Osteoblast (primary cell): ENCODE measurements around the gene APLNR. TPM values are rescaled to one million over a fixed set of nuclear protein-coding genes. Genes with fewer than 3 reads are reported as not detected.

Experiments used
- DNase-seq: peaks from one replicate; pipeline ENCODE4 v3.0.0; 2011; ENCODE audit warnings: low spot score, mixed read lengths; ENCODE audit not compliant: insufficient read length; ENCODE audit errors: missing footprints
- H2AFZ ChIP-seq: 2 replicates; pipeline ENCODE4 v1.6.0; 2011; ENCODE audit warnings: mild to moderate bottlenecking, low read length
- H3K27ac ChIP-seq: 2 replicates; pipeline ENCODE4 v1.5.1; 2011; ENCODE audit warnings: mild to moderate bottlenecking, low read depth, low read length, moderate library complexity
- H3K27me3 ChIP-seq: 2 replicates; pipeline ENCODE4 v1.6.0; 2012; ENCODE audit warnings: mild to moderate bottlenecking, control low read depth, inconsistent platforms, low read length, moderate library complexity; ENCODE audit not compliant: insufficient read depth
- H3K36me3 ChIP-seq: 2 replicates; pipeline ENCODE4 v1.5.1; 2011; ENCODE audit warnings: mild to moderate bottlenecking, low read length, control low read depth, moderate library complexity; ENCODE audit not compliant: insufficient read depth
- H3K4me1 ChIP-seq: 2 replicates; pipeline ENCODE4 v1.5.1; 2011; ENCODE audit warnings: mild to moderate bottlenecking, low read length, control low read depth, moderate library complexity; ENCODE audit not compliant: insufficient read depth
- H3K4me2 ChIP-seq: 2 replicates; pipeline ENCODE4 v1.6.0; 2011; ENCODE audit warnings: mild to moderate bottlenecking, low read length; ENCODE audit not compliant: insufficient read depth
- H3K4me3 ChIP-seq: fragments of 200-600 bp; sonication (generic); 3 replicates; pipeline ENCODE4 v1.5.1; 2012; ENCODE audit warnings: mild to moderate bottlenecking, low read length, inconsistent platforms; ENCODE audit not compliant: insufficient read depth
- H3K79me2 ChIP-seq: 2 replicates; pipeline ENCODE4 v1.6.0; 2012; ENCODE audit warnings: mild to moderate bottlenecking, low read length, control low read depth, inconsistent platforms; ENCODE audit not compliant: insufficient read depth
- H3K9me3 ChIP-seq: 2 replicates; pipeline ENCODE4 v1.5.1; 2011; ENCODE audit warnings: low read depth, low read length, control low read depth
- H4K20me1 ChIP-seq: 2 replicates; pipeline ENCODE4 v1.6.0; 2012; ENCODE audit warnings: mild to moderate bottlenecking, low read length, control low read depth; ENCODE audit not compliant: insufficient read depth
- total RNA-seq: library from RNA; depleted of rRNA; stranded (reverse); fragments of >200 nt; gene quantifications from 2 replicates; pipeline ENCODE4 v1.2.3, GENCODE V29; 2012
- TF ChIP-seq, protein P1 (sequence below): IDR thresholded peaks from 2 replicates; pipeline ENCODE4 v1.5.1; 2011; ENCODE audit warnings: mild to moderate bottlenecking, low read depth, low read length, moderate library complexity; ENCODE audit errors: extremely low read depth

APLNR gene
- total RNA-seq, 1 donor = not detected

DNA sequence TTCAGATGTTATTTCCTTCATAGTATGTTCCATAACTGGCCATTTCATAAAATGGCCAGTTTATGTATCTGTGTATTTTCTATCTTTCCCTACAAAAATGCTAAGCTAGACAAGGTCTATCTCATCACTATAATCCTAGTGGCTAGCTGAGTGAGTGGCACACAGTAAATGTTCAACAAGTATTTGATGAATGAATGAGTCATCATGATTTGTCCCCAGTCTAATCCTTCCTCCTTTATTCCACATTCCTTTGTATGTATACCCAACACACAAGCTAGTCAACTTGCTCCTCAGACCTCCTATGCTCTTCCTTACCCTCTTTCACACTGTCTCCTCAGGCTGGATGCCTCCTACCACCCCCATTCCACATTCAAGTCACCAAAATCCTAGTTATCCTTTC lies 12.5 kb downstream of the APLNR start:
- peaks cover under 1% of the 10 kb centered on the region for H3K27me3 ChIP-seq
- DNase-seq = no peak
- no peaks in the 10 kb centered on the region for H3K36me3 ChIP-seq
- H2AFZ ChIP-seq = no peak overlapping the region
- H3K79me2 ChIP-seq = no peaks in the 10 kb centered on the region
- H3K4me1 ChIP-seq = peaks cover 6% of the 10 kb centered on the region
- no peaks in the 10 kb centered on the region for H4K20me1 ChIP-seq
- no peak overlapping the region for H3K4me3 ChIP-seq
- H3K9me3 ChIP-seq = no peaks in the 10 kb centered on the region
- H3K27ac ChIP-seq = no peak overlapping the region
- TF ChIP-seq, protein P1, sequence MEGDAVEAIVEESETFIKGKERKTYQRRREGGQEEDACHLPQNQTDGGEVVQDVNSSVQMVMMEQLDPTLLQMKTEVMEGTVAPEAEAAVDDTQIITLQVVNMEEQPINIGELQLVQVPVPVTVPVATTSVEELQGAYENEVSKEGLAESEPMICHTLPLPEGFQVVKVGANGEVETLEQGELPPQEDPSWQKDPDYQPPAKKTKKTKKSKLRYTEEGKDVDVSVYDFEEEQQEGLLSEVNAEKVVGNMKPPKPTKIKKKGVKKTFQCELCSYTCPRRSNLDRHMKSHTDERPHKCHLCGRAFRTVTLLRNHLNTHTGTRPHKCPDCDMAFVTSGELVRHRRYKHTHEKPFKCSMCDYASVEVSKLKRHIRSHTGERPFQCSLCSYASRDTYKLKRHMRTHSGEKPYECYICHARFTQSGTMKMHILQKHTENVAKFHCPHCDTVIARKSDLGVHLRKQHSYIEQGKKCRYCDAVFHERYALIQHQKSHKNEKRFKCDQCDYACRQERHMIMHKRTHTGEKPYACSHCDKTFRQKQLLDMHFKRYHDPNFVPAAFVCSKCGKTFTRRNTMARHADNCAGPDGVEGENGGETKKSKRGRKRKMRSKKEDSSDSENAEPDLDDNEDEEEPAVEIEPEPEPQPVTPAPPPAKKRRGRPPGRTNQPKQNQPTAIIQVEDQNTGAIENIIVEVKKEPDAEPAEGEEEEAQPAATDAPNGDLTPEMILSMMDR = no peak
- H3K4me2 ChIP-seq = no peak overlapping the region

DNA sequence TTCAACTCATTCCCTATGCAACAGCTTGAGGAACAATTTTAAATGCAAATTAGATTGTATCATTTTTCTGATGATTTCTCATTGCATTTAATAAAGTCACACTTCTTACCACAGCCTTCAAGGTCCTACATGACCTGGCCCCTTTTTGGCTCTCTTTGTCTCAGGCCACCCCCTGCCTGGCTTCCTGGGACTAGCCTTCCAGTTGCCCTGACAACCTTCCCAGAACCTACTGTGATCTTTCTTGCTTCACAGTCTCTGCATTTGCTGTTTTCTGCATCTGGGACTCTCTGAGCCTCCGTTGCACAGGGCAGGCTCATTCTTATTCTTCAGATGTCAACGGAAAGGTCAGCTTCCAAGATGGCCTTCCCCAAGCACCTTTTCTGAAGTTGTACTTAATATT lies 12.9 kb downstream of the APLNR start:
- TF ChIP-seq, protein P1 = no peak

DNA sequence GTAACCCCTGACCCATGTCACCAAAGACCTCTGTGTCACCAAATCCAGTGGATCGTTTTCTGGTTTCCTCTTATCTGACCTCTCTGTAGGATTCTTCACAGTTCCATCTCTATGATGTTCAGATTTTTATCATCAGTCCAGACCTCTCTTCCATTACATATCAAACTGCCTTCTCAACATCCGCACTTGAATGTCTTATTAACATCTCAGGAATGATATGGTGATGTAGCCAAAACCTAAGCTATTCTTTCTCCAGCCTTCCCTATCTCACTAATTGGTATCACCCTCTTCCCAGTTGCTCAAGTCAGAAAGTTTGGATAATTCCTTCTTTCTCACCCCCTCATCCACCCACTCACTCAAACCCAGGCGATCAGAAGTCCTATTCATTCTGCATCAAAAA lies 13.4 kb downstream of the APLNR start:
- TF ChIP-seq, protein P1 = no peak
- Histone ChIP-seq H2AFZ (no peak overlapping the region), H3K4me2 (no peak overlapping the region), H3K4me1 (peaks cover 6% of the 10 kb centered on the region), H4K20me1 (no peaks in the 10 kb centered on the region), H3K27ac (no peak overlapping the region), H3K79me2 (no peaks in the 10 kb centered on the region), H3K36me3 (no peaks in the 10 kb centered on the region), H3K4me3 (no peak overlapping the region), H3K27me3 (no peaks in the 10 kb centered on the region), H3K9me3 (no peaks in the 10 kb centered on the region)
- DNase-seq = no peak

More for the DNA sequence above, 12.9 kb downstream of the APLNR start:
- H3K27ac ChIP-seq = no peak overlapping the region
- H4K20me1 ChIP-seq = no peaks in the 10 kb centered on the region
- H3K36me3 ChIP-seq = no peaks in the 10 kb centered on the region
- H3K79me2 ChIP-seq = no peaks in the 10 kb centered on the region
- no peak overlapping the region for H2AFZ ChIP-seq
- H3K4me2 ChIP-seq = no peak overlapping the region
- no peaks in the 10 kb centered on the region for H3K27me3 ChIP-seq
- peaks cover 6% of the 10 kb centered on the region for H3K4me1 ChIP-seq
- no peak overlapping the region for H3K4me3 ChIP-seq
- no peak for DNase-seq
- no peaks in the 10 kb centered on the region for H3K9me3 ChIP-seq

DNA sequence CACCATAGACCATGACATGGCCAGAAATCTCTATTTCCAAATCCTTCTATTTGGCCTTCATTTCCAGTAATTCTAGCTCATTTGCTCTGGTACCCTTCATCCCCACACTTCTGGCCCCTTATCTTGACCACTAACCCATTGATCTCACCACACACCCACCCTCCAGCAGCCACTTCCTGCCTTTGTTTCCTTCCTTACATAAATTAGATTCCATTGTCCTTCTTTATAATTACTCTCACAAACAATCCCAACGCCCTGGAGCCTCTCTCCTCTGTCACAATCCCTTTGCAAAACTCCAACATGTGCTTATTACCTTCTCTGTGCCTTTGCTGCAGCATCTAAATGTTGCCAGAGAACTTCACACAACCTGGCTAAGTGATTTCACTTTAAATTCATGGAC lies 14.8 kb downstream of the APLNR start:
- Histone ChIP-seq H2AFZ (no peak overlapping the region), H3K27me3 (no peaks in the 10 kb centered on the region), H3K9me3 (no peaks in the 10 kb centered on the region), H3K4me1 (peaks cover 6% of the 10 kb centered on the region), H3K79me2 (no peaks in the 10 kb centered on the region), H3K4me3 (no peak overlapping the region), H3K27ac (no peak overlapping the region), H3K4me2 (no peak overlapping the region), H4K20me1 (no peaks in the 10 kb centered on the region), H3K36me3 (no peaks in the 10 kb centered on the region)
- DNase-seq = no peak
- TF ChIP-seq, protein P1 = no peak
